GM18526 (cell line): ENCODE results near the gene DOK5.

Experiments used
- POLR2A ChIP-seq: IDR thresholded peaks from 3 replicates; pipeline ENCODE4 v1.6.1; 2011; ENCODE audit not compliant: insufficient read length; ENCODE audit errors: extremely low read depth

DOK5 gene

GRCh38 chr20:54464003-54464402 lies 11.4 kb upstream of the DOK5 start:
- no peak for TF ChIP-seq POLR2A

- TF ChIP-seq POLR2A: no peak
Observed at GRCh38 chr20:54466127-54466526, 9.3 kb upstream of the DOK5 start.

- no peak for TF ChIP-seq POLR2A
Observed at GRCh38 chr20:54467622-54468021, 7.8 kb upstream of the DOK5 start.

GRCh38 chr20:54468082-54468481 lies 7.3 kb upstream of the DOK5 start:
- TF ChIP-seq POLR2A: no peak

GRCh38 chr20:54469293-54469692 lies 6.1 kb upstream of the DOK5 start:
- no peak for TF ChIP-seq POLR2A

GRCh38 chr20:54469952-54470351 lies 5.4 kb upstream of the DOK5 start:
- TF ChIP-seq POLR2A: no peak

GRCh38 chr20:54470697-54471096 lies 4.7 kb upstream of the DOK5 start:
- TF ChIP-seq POLR2A: no peak

GRCh38 chr20:54472607-54473006 lies 2.8 kb upstream of the DOK5 start:
- TF ChIP-seq POLR2A: no peak

- no peak for TF ChIP-seq POLR2A
Observed at GRCh38 chr20:54473340-54473739, 2.1 kb upstream of the DOK5 start.

GRCh38 chr20:54474046-54474445 lies 1.3 kb upstream of the DOK5 start:
- no peak for TF ChIP-seq POLR2A

GRCh38 chr20:54474866-54475265 lies 527 bp upstream of the DOK5 start:
- no peak for TF ChIP-seq POLR2A

GRCh38 chr20:54476169-54477009 lies 996 bp downstream of the DOK5 start:
- no peak for TF ChIP-seq POLR2A

- no peak for TF ChIP-seq POLR2A
Observed at GRCh38 chr20:54477191-54477955, 2.0 kb downstream of the DOK5 start.

- TF ChIP-seq POLR2A: no peak
Observed at GRCh38 chr20:54479138-54479906, 3.9 kb downstream of the DOK5 start.

GRCh38 chr20:54481442-54481841 lies 6.0 kb downstream of the DOK5 start:
- TF ChIP-seq POLR2A: no peak

- TF ChIP-seq POLR2A: no peak
Observed at GRCh38 chr20:54485631-54486030, 10.2 kb downstream of the DOK5 start.
